Activated naive CD4-positive, alpha-beta T cell (primary cell): ENCODE data around the gene IL36RN.

Experiments
- DNase-seq, 4 experiments: peaks; one replicate each; lab custom pipeline; 2025; lab: John Stamatoyannopoulos, UW

Gene IL36RN

GRCh38 chr2:113050921-113051895 is 7.8 kb upstream of the IL36RN start:
- DNase-seq: no peak

GRCh38 chr2:113052396-113052917 is 6.5 kb upstream of the IL36RN start, which contains the start of gene IL36B:
Gene IL36B, minus strand, starts transcription at chr2:113052867.
- DNase-seq: no peak

GRCh38 chr2:113053666-113054065 is 5.3 kb upstream of the IL36RN start:
- DNase-seq: no peak

GRCh38 chr2:113054066-113054465 is 4.9 kb upstream of the IL36RN start:
- DNase-seq: no peak

- DNase-seq: no peak
These were observed 2.5 kb upstream of the IL36RN start for GRCh38 chr2:113056521-113056920.

- DNase-seq: no peak
These were observed 1.9 kb upstream of the IL36RN start for GRCh38 chr2:113057117-113057516.

- no peak for DNase-seq
These were observed 495 bp upstream of the IL36RN start for GRCh38 chr2:113058411-113058994.

GRCh38 chr2:113060396-113060795 is 1.4 kb downstream of the IL36RN start:
- no peak for DNase-seq

GRCh38 chr2:113060796-113061195 is 1.8 kb downstream of the IL36RN start:
- DNase-seq: no peak

- no peak for DNase-seq
These were observed 2.2 kb downstream of the IL36RN start for GRCh38 chr2:113061241-113061640.

- DNase-seq: no peak
These were observed 3.1 kb downstream of the IL36RN start for GRCh38 chr2:113061896-113062770.

GRCh38 chr2:113064281-113064680 is 5.3 kb downstream of the IL36RN start:
- no peak for DNase-seq

GRCh38 chr2:113064898-113065297 is 5.9 kb downstream of the IL36RN start:
- DNase-seq: no peak

- DNase-seq: no peak
These were observed 8.7 kb downstream of the IL36RN start, which contains the start of gene IL1F10 for GRCh38 chr2:113067681-113068080. Gene IL1F10, plus strand, starts transcription at chr2:113067970. Its CDS starts 4,769 bp downstream, at chr2:113072739.

- no peak for DNase-seq
These were observed 9.3 kb downstream of the IL36RN start for GRCh38 chr2:113068249-113068648.

- DNase-seq: no peak
These were observed 9.9 kb downstream of the IL36RN start for GRCh38 chr2:113068706-113069485.

GRCh38 chr2:113069676-113070605 is 10.9 kb downstream of the IL36RN start:
- DNase-seq: no peak

GRCh38 chr2:113070606-113070975 is 11.6 kb downstream of the IL36RN start:
- DNase-seq: no peak

GRCh38 chr2:113072584-113072983 is 13.6 kb downstream of the IL36RN start:
- DNase-seq: no peak

GRCh38 chr2:113073325-113073834 is 14.4 kb downstream of the IL36RN start:
- no peak for DNase-seq
